ENCODE results near the gene PDK3. TPM values are rescaled to one million over a fixed set of nuclear protein-coding genes. Genes with fewer than 3 reads are reported as not detected.

PDK3 gene
- polyA plus RNA-seq, 5 donors, result 3.7 to 7.4 (median 6.3) TPM

DNA sequence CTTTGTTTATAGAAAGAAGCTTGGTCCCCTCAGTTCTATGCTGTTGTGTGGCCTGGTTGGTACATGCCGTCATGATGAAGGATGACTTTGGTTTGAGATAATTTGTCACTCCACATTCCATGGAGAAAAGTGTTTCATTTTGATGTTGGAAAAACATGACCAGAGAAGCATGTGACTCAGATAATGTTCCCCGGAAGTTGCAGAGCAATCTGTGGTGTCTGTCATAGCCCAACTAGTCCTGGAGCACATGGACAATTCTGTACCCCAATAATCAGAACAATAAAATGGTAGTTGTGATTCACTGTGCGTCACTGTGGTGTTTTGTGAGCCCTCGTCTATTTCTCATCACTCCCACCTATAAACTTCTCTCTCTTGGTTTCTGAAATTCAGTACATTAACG is 85.1 kb downstream of the PDK3 start:
- no peak for DNase-seq

DNA sequence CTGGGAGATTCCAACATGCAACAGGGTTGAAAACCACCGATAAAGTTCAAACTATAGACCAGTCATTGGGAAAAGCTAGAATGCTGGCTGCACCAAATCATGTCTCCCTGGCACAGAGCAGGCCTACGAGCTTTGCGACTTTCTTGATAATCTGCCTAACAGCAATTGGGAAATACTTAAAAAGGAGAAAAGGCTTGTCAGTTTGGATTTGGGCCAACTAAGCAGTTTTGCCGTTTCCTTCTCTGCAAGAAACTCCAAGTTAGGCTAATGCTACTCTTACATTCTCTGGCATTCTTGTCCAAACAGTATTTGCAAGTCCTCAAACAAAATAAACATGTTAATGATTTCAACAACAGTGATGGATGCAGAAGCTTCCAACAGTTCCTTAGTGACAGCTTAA is 87.9 kb downstream of the PDK3 start:
- peak; percentile 56 to 59 for DNase-seq

DNA sequence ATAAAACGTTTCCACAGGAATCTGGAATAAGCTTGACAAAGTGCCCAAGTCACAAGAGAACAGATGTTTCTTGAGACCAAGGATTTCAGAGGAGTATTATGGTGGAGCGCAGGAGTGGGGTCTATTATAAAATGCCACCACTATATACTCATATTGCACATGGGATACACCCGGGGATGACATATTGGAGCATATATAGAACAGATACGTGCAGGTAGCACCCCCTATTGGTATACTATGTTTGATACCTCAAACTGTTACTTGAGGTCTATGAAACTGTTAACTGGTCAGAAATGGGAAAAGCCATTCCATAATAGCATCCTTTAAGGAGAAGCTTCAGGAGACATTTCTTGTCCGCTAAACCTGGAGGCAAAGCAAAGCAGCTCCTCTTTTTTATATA is 96.0 kb downstream of the PDK3 start:
- no peak for DNase-seq

DNA sequence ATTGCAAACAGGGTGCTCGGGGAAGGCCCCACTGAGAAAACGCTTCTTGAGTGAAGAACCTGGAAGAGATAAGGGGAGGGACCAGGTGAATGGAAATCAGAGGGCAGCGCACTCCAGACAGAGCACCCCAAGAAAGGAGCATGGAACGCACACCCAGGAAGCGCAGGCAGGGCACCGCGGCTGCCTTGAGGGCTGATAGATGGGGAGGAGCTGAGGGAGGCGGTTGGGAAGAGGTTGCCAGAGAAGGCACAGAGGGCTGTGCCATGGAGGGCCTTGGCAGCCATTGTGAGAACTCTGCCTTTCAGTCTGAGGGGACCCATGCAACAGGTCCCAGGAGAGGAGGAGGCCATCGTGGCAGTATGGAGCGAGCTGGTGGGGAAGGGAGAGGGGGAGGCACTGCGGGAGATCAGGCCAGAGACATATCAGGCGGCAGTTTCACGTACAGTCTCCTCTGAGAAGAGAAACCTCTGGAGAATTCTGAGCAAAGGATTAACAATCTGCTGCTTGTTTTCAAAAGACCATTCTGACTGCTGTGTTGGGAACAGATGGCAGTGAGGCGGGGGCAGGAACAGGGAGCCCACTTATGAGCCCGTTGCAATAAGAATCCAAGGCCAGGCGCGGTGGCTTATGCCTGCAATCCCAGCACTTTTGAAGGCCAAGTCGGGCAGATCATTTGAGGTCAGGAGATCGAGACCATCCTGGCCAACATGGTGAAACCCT is 98.4 kb downstream of the PDK3 start:
- no peak for DNase-seq

DNA sequence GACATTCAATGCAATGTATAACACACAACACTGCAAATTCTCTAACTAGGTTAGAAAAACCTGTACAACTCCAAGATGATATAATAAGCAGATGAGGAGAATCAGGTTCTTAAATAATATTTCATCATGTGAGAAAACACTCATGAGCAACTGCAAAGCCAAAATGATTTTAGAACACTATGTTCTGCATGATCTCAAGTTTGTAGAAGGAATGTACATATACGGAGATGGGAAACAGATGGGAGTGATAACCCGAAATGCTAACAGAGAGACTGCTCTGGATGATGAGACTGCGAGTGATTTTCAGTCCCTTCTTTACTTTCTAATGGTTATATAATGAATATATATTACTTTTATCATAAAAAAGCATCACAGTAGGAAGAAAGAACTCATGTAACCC is 101.2 kb downstream of the PDK3 start:
- DNase-seq, result no peak

DNA sequence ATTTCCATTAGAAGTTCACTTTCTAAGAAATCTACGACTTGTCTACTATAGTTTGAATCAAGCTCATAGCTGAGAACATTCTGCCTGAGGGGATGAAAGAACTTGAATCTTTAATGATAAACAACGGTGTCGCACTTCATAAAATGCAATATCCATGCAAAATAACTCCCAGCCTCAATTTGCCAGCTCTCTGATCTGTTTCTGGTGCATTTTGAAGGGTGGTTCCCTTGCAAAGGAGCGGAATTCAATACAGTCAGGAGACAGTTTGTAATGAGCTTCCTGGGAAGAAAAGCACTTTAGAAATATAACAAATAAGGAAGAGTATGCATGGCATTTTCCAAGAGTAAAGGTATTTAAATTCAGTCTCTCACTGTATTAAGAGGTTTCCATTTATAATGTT is 102.1 kb downstream of the PDK3 start:
- DNase-seq, result no peak

DNA sequence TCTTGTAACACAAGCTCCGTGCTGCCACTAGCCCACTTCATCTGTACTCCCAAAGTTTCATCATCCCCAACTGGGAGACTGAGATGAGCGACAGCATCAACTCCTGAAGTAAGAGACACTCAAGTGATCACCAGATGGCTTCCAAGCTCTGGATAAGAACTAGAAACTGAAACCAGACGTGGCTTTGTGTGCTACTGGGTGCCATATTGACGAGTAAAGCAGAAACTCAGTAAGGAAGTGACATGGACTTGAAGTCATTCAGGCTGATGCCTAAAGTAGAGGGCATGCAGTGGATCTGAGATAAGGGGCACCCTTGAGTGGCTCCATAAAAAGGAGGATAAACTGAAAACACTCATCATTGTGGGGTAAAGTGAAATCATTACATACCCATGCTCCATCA is 109.7 kb downstream of the PDK3 start:
- no peak for DNase-seq

DNA sequence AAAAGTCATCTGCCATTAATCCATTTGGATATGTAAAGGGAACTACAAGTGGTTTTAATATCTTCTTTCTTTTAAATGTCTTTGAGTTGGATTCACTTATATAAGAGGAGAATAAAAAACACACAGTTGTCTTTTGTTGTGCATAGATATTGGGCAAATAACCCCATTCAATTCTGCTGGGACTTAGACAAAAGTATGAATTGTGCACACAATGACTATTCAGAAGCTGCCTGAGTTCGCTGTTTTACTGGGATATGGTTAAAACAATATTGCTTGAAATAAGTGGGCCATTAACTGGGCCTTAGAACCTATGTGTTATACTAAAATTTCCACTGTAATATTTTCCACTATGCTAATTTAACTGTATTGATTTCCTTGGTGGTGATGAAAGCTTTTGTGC is 110.4 kb downstream of the PDK3 start:
- DNase-seq, result no peak

DNA sequence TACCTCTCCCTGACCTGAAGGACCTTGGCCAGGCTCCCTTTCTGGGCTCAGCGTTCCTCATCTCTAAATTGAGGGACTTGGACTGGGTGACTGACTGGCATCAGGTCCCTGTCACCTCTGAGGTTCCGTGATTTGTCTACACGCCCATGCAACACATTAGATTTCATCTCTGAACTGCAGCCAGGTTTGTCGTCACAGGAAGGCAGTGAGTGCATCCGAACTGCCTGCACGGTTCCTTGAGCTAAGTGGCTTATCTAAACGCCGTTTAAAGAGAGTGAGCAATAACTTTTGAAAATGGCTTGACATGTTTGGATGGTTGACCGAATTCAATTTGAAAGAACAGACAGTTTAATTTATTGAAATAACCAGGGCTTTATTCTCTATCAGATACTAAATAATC is 112.0 kb downstream of the PDK3 start:
- no peak for DNase-seq

Other genes starting within 250 kb of the PDK3 start
- not detected for gene SUPT20HL2, start 151.2 kb upstream of the PDK3 start, polyA plus RNA-seq (ENCODE audit: insufficient read depth in 1 of 5, insufficient read length in 5 of 5, low replicate concordance in 1 of 5)
- gene SUPT20HL1, start 104.6 kb upstream of the PDK3 start, polyA plus RNA-seq (ENCODE audit: insufficient read depth in 1 of 5, insufficient read length in 5 of 5, low replicate concordance in 1 of 5), result under 1 TPM in 1 of 5 donors, not detected in 4; 0.05 TPM
- gene PCYT1B, start 182.1 kb downstream of the PDK3 start, polyA plus RNA-seq (ENCODE audit: insufficient read depth in 1 of 5, insufficient read length in 5 of 5, low replicate concordance in 1 of 5), result 1 to 10 TPM; 5.3 to 9.8 (median 6.9) TPM
- gene POLA1, start 228.6 kb downstream of the PDK3 start, polyA plus RNA-seq (ENCODE audit: insufficient read depth in 1 of 5, insufficient read length in 5 of 5, low replicate concordance in 1 of 5), result 10 to 100 TPM; 12.3 to 19.6 (median 16.8) TPM

Data from right lung (tissue), 5 donors.